Liver (tissue), 3 donors: ENCODE measurements around the gene ACAT2.

Experiments
- HNF4G ChIP-seq: IDR thresholded peaks from 2 replicates; pipeline ENCODE4 v1.6.1; 2016; ENCODE audit warnings: antibody characterized with exemption
- TF ChIP-seq, protein P1 (sequence below): fragments of 150-350 bp; IDR thresholded peaks from 2 replicates; pipeline ENCODE4 v1.5.1; 2017; ENCODE audit warnings: improper control_type of control experiment, low read depth, low read length; ENCODE audit not compliant: missing input control
- donor health status: healthy.
- donor health status: healthy.

- TF ChIP-seq, protein P1, sequence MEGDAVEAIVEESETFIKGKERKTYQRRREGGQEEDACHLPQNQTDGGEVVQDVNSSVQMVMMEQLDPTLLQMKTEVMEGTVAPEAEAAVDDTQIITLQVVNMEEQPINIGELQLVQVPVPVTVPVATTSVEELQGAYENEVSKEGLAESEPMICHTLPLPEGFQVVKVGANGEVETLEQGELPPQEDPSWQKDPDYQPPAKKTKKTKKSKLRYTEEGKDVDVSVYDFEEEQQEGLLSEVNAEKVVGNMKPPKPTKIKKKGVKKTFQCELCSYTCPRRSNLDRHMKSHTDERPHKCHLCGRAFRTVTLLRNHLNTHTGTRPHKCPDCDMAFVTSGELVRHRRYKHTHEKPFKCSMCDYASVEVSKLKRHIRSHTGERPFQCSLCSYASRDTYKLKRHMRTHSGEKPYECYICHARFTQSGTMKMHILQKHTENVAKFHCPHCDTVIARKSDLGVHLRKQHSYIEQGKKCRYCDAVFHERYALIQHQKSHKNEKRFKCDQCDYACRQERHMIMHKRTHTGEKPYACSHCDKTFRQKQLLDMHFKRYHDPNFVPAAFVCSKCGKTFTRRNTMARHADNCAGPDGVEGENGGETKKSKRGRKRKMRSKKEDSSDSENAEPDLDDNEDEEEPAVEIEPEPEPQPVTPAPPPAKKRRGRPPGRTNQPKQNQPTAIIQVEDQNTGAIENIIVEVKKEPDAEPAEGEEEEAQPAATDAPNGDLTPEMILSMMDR: no peak
- no peak for TF ChIP-seq HNF4G
Measured at GRCh38 chr6:159808647-159809046, 46.8 kb downstream of the ACAT2 start.
